ENCODE data around the gene TNKS2. TPM values are rescaled to one million over a fixed set of nuclear protein-coding genes. Genes with fewer than 3 reads are reported as not detected.
A peak's percentile ranks its signal among the peaks of the same experiment; 100 is the strongest.

The TNKS2 gene
- total RNA-seq, 3 donors from 2014 or later (not counting 1 experiment from before 2014, with no cell fraction given), result 47.0 to 50.9 (median 47.9) TPM

- DNase-seq (peak in 1 of 2 donors; percentile 76), ATAC-seq (peak; percentile 58 to 75 (median 75))
- Histone ChIP-seq H3K4me3 (ENCODE audit: low read length) (no peak overlapping the region), H3K4me1 (ENCODE audit: control insufficient read depth, insufficient read depth, low read length) (no peaks in the 10 kb centered on the region), H3K9me3 (ENCODE audit: control insufficient read depth, insufficient read depth, low read length) (no peaks in the 10 kb centered on the region), H3K27me3 (ENCODE audit: control insufficient read depth, insufficient read depth, low read length) (no peaks in the 10 kb centered on the region), H3K27ac (ENCODE audit: low read length) (no peak overlapping the region), H3K36me3 (ENCODE audit: control insufficient read depth, insufficient read depth, low read length) (no peaks in the 10 kb centered on the region)
- WGBS (ENCODE audit: insufficient coverage), result 97% methylated on average over 1 of the region's 3 CpGs
- peaks cover 25 to 55% of the 10 kb centered on the region in 2 donors for H3K27me3 Mint-ChIP-seq (ENCODE audit: low read depth in 2 of 2)
- intact Hi-C loops (cut with micrococcal nuclease), result loop anchor here (1.0 kb wide), 1 partner anchor 155 kb away; no protein-coding TSS in a partner anchor
- H3K4me3 Mint-ChIP-seq, result no peak overlapping the region
- H3K9me3 Mint-ChIP-seq, result no peaks in the 10 kb centered on the region
- H3K4me1 Mint-ChIP-seq, result no peaks in the 10 kb centered on the region
- no peaks in the 10 kb centered on the region for H3K36me3 Mint-ChIP-seq
- TF ChIP-seq CTCF (IDR thresholded peaks at IDR 0.05), result peak; percentile 61
- no peak overlapping the region for H3K27ac Mint-ChIP-seq
Measured at GRCh38 chr10:91758303-91759146, 39.7 kb upstream of the TNKS2 start.

- Mint-ChIP-seq H3K27ac (no peak overlapping the region), H3K36me3 (no peaks in the 10 kb centered on the region), H3K27me3 (ENCODE audit: low read depth in 2 of 2) (peaks cover 22 to 65% of the 10 kb centered on the region in 2 donors), H3K4me1 (no peaks in the 10 kb centered on the region), H3K4me3 (no peak overlapping the region), H3K9me3 (no peaks in the 10 kb centered on the region)
- H3K27ac ChIP-seq (ENCODE audit: low read length), result no peak overlapping the region
- no peaks in the 10 kb centered on the region for H3K9me3 ChIP-seq (ENCODE audit: control insufficient read depth, insufficient read depth, low read length)
- ATAC-seq (no peak), DNase-seq (no peak)
- H3K4me1 ChIP-seq (ENCODE audit: control insufficient read depth, insufficient read depth, low read length), result no peaks in the 10 kb centered on the region
- no peak overlapping the region for H3K4me3 ChIP-seq (ENCODE audit: low read length)
- TF ChIP-seq CTCF (IDR thresholded peaks at IDR 0.05), result no peak
- intact Hi-C loops (cut with micrococcal nuclease), result no loop called here
- H3K27me3 ChIP-seq (ENCODE audit: control insufficient read depth, insufficient read depth, low read length), result no peaks in the 10 kb centered on the region
- WGBS (ENCODE audit: insufficient coverage), result 86% methylated on average over 4 of the region's 5 CpGs
- no peaks in the 10 kb centered on the region for H3K36me3 ChIP-seq (ENCODE audit: control insufficient read depth, insufficient read depth, low read length)
Measured at GRCh38 chr10:91759581-91759986, 38.6 kb upstream of the TNKS2 start.

GRCh38 chr10:91761721-91762120 lies 36.5 kb upstream of the TNKS2 start:
- intact Hi-C loops (cut with micrococcal nuclease), result no loop called here
- DNase-seq, result no peak
- no peak overlapping the region for H3K4me3 ChIP-seq (ENCODE audit: low read length)
- Mint-ChIP-seq H3K27ac (no peak overlapping the region), H3K4me3 (no peak overlapping the region), H3K4me1 (no peaks in the 10 kb centered on the region), H3K36me3 (no peaks in the 10 kb centered on the region), H3K27me3 (ENCODE audit: low read depth in 2 of 2) (peaks cover 29 to 64% of the 10 kb centered on the region in 2 donors), H3K9me3 (no peaks in the 10 kb centered on the region)
- H3K27me3 ChIP-seq (ENCODE audit: control insufficient read depth, insufficient read depth, low read length), result no peaks in the 10 kb centered on the region
- no peak for ATAC-seq
- no peak for TF ChIP-seq CTCF (IDR thresholded peaks at IDR 0.05)
- no peak overlapping the region for H3K27ac ChIP-seq (ENCODE audit: low read length)
- H3K9me3 ChIP-seq (ENCODE audit: control insufficient read depth, insufficient read depth, low read length), result no peaks in the 10 kb centered on the region
- H3K4me1 ChIP-seq (ENCODE audit: control insufficient read depth, insufficient read depth, low read length), result no peaks in the 10 kb centered on the region
- WGBS (ENCODE audit: insufficient coverage), result no CpG with 5 or more reads among the region's 1 CpG
- no peaks in the 10 kb centered on the region for H3K36me3 ChIP-seq (ENCODE audit: control insufficient read depth, insufficient read depth, low read length)
